ENCODE measurements around the gene LARGE1. TPM values are rescaled to one million over a fixed set of nuclear protein-coding genes. Genes with fewer than 3 reads are reported as not detected.

Gene LARGE1
- total RNA-seq, 1 donor = 13.4 TPM

DNA sequence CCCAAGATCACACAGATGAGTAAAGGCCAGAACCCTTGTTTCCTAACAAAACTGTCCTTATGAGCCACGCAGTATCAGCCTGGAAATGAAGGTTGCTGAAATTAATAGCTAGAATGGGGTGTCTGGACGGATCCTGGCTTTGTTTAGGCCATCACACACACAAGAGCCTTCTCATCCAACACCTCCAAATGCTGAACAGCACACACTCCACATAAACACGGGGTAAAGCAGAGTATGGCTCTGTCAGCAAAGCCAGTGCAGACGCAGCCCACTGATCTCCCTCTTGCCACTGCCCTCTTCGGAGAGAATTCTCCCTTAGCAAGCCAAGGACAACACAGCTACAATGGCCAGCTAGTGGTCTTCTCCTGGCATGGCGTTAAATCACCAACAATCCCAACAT lies 469.5 kb downstream of the LARGE1 start:
- no peak overlapping the region for H3K4me3 ChIP-seq (ENCODE audit: low read depth, low read length)
- no peak for TF ChIP-seq CTCF (IDR thresholded peaks at IDR 0.05; ENCODE audit: insufficient read depth, low read depth, low read length)
- no peak for DNase-seq (ENCODE audit: low read depth)

GRCh38 chr22:33447733-33448132 lies 472.5 kb downstream of the LARGE1 start:
- DNase-seq (ENCODE audit: low read depth) = no peak
- TF ChIP-seq CTCF (IDR thresholded peaks at IDR 0.05; ENCODE audit: insufficient read depth, low read depth, low read length) = no peak
- no peak overlapping the region for H3K4me3 ChIP-seq (ENCODE audit: low read depth, low read length)

DNA sequence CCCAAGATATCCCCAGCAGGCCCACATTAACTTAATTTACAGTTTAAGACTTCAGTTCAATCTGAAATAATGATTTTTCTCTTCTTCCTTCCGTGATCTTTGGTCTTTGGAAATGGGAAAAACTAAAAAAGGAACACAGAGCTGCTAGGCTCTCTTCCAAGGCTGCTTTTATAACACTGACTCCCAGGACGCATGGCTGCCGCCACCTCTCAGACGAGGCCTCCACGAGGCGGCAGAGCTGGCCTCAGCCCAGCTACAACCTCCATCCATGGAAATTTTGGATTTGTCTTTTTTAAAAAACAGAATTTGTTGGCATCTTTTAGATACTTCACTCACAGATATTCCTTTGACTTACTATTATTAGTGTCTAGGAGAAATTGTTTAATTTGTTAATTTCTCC lies 476.6 kb downstream of the LARGE1 start:
- no peak overlapping the region for H3K4me3 ChIP-seq (ENCODE audit: low read depth, low read length)
- no peak for TF ChIP-seq CTCF (IDR thresholded peaks at IDR 0.05; ENCODE audit: insufficient read depth, low read depth, low read length)
- no peak for DNase-seq (ENCODE audit: low read depth)

DNA sequence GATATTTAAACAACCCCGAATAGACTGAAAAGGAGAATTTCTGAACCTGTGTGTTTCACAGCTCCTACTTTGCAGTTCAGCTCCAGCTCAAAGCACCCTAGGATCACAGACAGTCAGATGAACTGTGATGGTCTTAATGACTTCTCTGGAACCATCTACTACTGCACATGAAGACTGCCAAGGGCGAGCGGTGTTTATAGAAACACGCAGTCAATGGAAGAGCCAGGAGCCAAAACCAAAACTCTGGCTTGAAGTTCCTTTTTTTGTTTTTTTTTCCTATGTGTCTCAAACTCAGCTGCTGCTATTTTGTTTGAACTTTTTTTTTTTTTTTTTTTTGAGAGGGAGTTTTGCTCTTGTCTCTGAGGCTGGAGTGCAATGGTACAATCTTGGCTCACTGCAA lies 479.5 kb downstream of the LARGE1 start:
- TF ChIP-seq CTCF (IDR thresholded peaks at IDR 0.05; ENCODE audit: insufficient read depth, low read depth, low read length) = no peak
- no peak for DNase-seq (ENCODE audit: low read depth)
- H3K4me3 ChIP-seq (ENCODE audit: low read depth, low read length) = no peak overlapping the region

DNA sequence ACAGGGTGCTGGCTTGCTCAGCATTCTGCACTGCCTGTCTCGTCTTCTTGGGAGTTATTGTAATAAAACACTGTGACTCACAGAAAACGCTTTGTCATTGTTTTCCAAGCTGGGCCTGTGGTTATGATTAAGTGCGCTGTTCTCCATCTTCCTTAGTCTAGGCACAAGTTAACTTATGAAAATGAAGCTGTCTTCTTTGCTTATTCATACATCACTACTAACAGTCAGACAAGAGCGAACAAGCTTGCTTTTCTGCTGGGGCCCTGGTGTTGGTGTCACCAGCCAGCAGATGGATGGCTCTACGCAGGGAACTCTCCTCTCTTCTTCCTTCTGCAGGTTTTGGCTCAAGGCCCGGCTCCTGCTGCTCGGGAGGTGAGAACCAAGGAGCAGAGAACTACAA lies 482.0 kb downstream of the LARGE1 start:
- no peak for TF ChIP-seq CTCF (IDR thresholded peaks at IDR 0.05; ENCODE audit: insufficient read depth, low read depth, low read length)
- H3K4me3 ChIP-seq (ENCODE audit: low read depth, low read length) = no peak overlapping the region
- DNase-seq (ENCODE audit: low read depth) = peak; percentile 72

- TF ChIP-seq CTCF (IDR thresholded peaks at IDR 0.05; ENCODE audit: insufficient read depth, low read depth, low read length) = no peak
These were observed 489.0 kb downstream of the LARGE1 start for GRCh38 chr22:33431300-33431699.

DNA sequence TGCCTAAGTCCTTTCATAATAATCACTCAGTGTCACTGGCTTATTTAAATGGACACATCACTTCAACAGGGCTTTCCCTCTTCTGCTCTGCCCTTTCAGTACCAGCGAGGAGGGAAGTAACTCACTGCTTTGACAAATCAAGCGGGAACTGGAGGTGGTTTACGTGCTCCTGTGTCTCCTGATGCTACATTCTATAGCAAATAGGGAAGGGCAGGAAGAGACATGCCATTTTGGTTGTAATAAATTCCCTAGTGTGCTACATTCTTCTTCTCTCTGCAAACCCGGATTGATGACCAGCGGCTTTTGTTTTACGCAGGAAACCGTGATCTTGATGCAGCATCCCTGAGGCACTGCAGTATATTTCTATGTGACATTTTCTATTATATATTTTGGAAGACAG lies 491.0 kb downstream of the LARGE1 start:
- no peak for TF ChIP-seq CTCF (IDR thresholded peaks at IDR 0.05; ENCODE audit: insufficient read depth, low read depth, low read length)
- DNase-seq (ENCODE audit: low read depth) = no peak

More at GRCh38 chr22:33431300-33431699, 489.0 kb downstream of the LARGE1 start:
- no peak overlapping the region for H3K4me3 ChIP-seq (ENCODE audit: low read depth, low read length)
- DNase-seq (ENCODE audit: low read depth) = no peak

More for the DNA sequence above, 491.0 kb downstream of the LARGE1 start:
- no peak overlapping the region for H3K4me3 ChIP-seq (ENCODE audit: low read depth, low read length)
